HEK293T (cell line): ENCODE results near the gene DUSP3.
A peak's percentile ranks its signal among the peaks of the same experiment; 100 is the strongest.

ENCODE experiments used
- CTCF ChIA-PET: fragments of 350-600 bp; formaldehyde crosslinking; extraction: SDS; loops from one replicate; lab custom pipeline; 2021; ENCODE audit warnings: antibody characterized with exemption, inconsistent platforms; lab: Yijun Ruan, JAX
- POLR2A ChIA-PET: fragments of 350-600 bp; formaldehyde crosslinking; extraction: SDS; loops from one replicate; lab custom pipeline; 2020; ENCODE audit warnings: antibody characterized with exemption, inconsistent platforms; lab: Yijun Ruan, JAX
- DNase-seq: peaks from one replicate; pipeline ENCODE4 v3.0.0; 2012; ENCODE audit warnings: mixed read lengths; ENCODE audit errors: extremely low spot score
- ARNT ChIP-seq: fragments of 450-650 bp; IDR thresholded peaks from 2 replicates; pipeline ENCODE4 v1.6.1; 2017; ENCODE audit warnings: mild to moderate bottlenecking
- BHLHE40 ChIP-seq: fragments of 450-650 bp; IDR thresholded peaks from 2 replicates; pipeline ENCODE4 v1.6.1; 2016; ENCODE audit warnings: mild to moderate bottlenecking, moderate library complexity, borderline replicate concordance
- CTBP1 ChIP-seq: fragments of 450-650 bp; IDR thresholded peaks from 2 replicates; pipeline ENCODE4 v1.6.1; 2016; ENCODE audit warnings: borderline replicate concordance
- ELF4 ChIP-seq: fragments of 450-650 bp; IDR thresholded peaks from 2 replicates; pipeline ENCODE4 v1.6.1; 2017; ENCODE audit warnings: antibody characterized with exemption
- FOXA1 ChIP-seq: fragments of 450-650 bp; IDR thresholded peaks from 2 replicates; pipeline ENCODE4 v1.6.1; 2016; ENCODE audit warnings: mild to moderate bottlenecking
- FOXK2 ChIP-seq: fragments of 450-650 bp; IDR thresholded peaks from 2 replicates; pipeline ENCODE4 v1.6.1; 2016; ENCODE audit warnings: mild to moderate bottlenecking
- FOXM1 ChIP-seq: fragments of 450-650 bp; IDR thresholded peaks from 2 replicates; pipeline ENCODE4 v1.6.1; 2017; ENCODE audit warnings: mild to moderate bottlenecking, borderline replicate concordance
- HDGF ChIP-seq: fragments of 450-650 bp; IDR thresholded peaks from 2 replicates; pipeline ENCODE4 v1.6.1; 2017; ENCODE audit warnings: antibody characterized with exemption, borderline replicate concordance
- L3MBTL2 ChIP-seq: fragments of 450-650 bp; conservative IDR thresholded peaks from 2 replicates; pipeline ENCODE4 v1.6.1; 2016; ENCODE audit warnings: mild to moderate bottlenecking
- LEF1 ChIP-seq: fragments of 450-650 bp; IDR thresholded peaks from 2 replicates; pipeline ENCODE4 v1.6.1; 2017; ENCODE audit warnings: mild to moderate bottlenecking, borderline replicate concordance
- NFRKB ChIP-seq: fragments of 450-650 bp; IDR thresholded peaks from 2 replicates; pipeline ENCODE4 v1.6.1; 2016; ENCODE audit warnings: mild to moderate bottlenecking, moderate library complexity
- SP1 ChIP-seq: fragments of 450-650 bp; IDR thresholded peaks from 2 replicates; pipeline ENCODE4 v1.6.1; 2017
- SUZ12 ChIP-seq: fragments of 450-650 bp; IDR thresholded peaks from 2 replicates; pipeline ENCODE4 v1.6.1; 2016; ENCODE audit warnings: mild to moderate bottlenecking
- TARDBP ChIP-seq: fragments of 450-650 bp; IDR thresholded peaks from 2 replicates; pipeline ENCODE4 v1.6.1; 2016
- ZNF384 ChIP-seq: fragments of 450-650 bp; IDR thresholded peaks from 2 replicates; pipeline ENCODE4 v1.6.1; 2016
- TF ChIP-seq, protein P1 (sequence below): fragments of 450-650 bp; IDR thresholded peaks from 2 replicates; pipeline ENCODE4 v1.6.1; 2016

DUSP3 gene

GRCh38 chr17:43779145-43780125, 658 bp upstream of the DUSP3 start:
- POLR2A ChIA-PET = interaction anchor here (0.7 to 1.6 kb wide), 13 partner anchors 8 to 358 kb away, joined by 3 to 7 read pairs (median 4); no protein-coding TSS in a partner anchor
- peak; percentile 57 for DNase-seq
- TF ChIP-seq FOXA1 = no peak
- TF ChIP-seq SP1 = no peak
- no peak for TF ChIP-seq SUZ12
- TF ChIP-seq HDGF = no peak
- TF ChIP-seq FOXK2 = no peak
- TF ChIP-seq TARDBP = no peak
- no peak for TF ChIP-seq FOXM1
- no peak for TF ChIP-seq LEF1
- CTCF ChIA-PET = interaction anchor here (0.6 kb wide), 1 partner anchor 99 kb away, joined by 5 read pairs; no protein-coding TSS in a partner anchor

DNA sequence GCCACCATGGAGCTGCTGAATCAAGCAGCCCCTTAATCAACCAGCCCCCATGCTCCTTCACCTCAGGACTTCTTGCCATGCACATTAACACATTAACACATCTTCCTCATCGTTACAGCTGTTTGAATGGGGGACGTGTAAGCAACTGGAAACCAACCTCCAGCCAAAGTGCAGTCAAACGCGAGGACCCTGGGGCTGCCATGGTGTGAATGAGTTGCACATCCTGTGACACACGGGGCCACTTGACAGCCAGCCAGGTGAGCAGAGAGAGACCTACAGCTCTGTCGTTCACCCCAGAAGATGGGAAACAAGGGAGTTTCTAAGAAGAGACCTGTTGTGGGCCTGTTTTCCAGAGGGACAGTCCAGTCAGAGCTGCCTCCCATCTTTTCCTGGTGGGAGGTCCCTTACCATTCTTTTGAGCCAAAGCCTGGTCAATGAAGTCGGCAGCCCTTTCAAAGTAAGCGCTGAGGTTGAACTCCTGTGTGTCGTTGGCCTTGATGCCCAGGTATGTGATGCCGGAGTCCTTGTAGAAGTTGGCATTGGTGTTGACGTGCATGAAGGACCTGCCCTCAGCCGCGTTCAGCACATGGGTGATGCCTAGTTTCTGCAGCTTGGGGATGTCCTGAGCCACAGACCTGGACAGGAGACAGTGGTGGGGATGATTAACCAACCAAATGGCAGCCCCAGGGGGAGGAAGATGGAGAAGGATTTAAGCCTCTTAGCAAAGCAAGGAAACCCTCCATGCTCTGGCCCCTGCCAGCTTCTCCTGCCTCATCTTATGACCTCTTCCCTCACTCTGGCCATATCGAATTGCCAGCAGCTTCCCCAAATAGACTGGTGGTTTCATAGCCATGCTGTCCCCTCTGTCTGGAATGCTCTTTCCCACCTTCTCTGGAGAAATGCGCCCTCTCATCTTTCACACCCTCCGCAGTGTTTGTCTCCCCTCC, 4.2 kb downstream of the DUSP3 start:
- no peak for DNase-seq
- POLR2A ChIA-PET = no interaction called here
- CTCF ChIA-PET = interaction anchor here (0.7 to 0.9 kb wide), 2 partner anchors 8 to 80 kb away, joined by 3 to 8 read pairs; no protein-coding TSS in a partner anchor
- TF ChIP-seq SP1 = no peak
- TF ChIP-seq HDGF = no peak
- TF ChIP-seq SUZ12 = no peak
- TF ChIP-seq L3MBTL2 = no peak
- no peak for TF ChIP-seq NFRKB
- no peak for TF ChIP-seq BHLHE40
- TF ChIP-seq ZNF384 = no peak
- no peak for TF ChIP-seq ARNT
- TF ChIP-seq FOXA1 = no peak
- TF ChIP-seq, protein P1, sequence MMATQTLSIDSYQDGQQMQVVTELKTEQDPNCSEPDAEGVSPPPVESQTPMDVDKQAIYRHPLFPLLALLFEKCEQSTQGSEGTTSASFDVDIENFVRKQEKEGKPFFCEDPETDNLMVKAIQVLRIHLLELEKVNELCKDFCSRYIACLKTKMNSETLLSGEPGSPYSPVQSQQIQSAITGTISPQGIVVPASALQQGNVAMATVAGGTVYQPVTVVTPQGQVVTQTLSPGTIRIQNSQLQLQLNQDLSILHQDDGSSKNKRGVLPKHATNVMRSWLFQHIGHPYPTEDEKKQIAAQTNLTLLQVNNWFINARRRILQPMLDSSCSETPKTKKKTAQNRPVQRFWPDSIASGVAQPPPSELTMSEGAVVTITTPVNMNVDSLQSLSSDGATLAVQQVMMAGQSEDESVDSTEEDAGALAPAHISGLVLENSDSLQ = no peak
- no peak for TF ChIP-seq TARDBP
- TF ChIP-seq LEF1 = no peak
- no peak for TF ChIP-seq FOXM1
- TF ChIP-seq ELF4 = no peak
- TF ChIP-seq CTBP1 = no peak
- no peak for TF ChIP-seq FOXK2

GRCh38 chr17:43772877-43773648, 5.7 kb downstream of the DUSP3 start:
- CTCF ChIA-PET = interaction anchor here (1.1 kb wide), 1 partner anchor 79 kb away, joined by 3 read pairs; no protein-coding TSS in a partner anchor
- POLR2A ChIA-PET = interaction anchor here (1.0 kb wide), 1 partner anchor 75 kb away, joined by 3 read pairs; no protein-coding TSS in a partner anchor
- TF ChIP-seq SUZ12 (no peak), NFRKB (no peak), ZNF384 (no peak), TARDBP (no peak), L3MBTL2 (no peak), FOXA1 (no peak), BHLHE40 (no peak), SP1 (no peak), FOXM1 (no peak), HDGF (no peak), ARNT (no peak), ELF4 (no peak), LEF1 (no peak), CTBP1 (no peak), FOXK2 (no peak)
- TF ChIP-seq, protein P1 = no peak
- no peak for DNase-seq

DNA sequence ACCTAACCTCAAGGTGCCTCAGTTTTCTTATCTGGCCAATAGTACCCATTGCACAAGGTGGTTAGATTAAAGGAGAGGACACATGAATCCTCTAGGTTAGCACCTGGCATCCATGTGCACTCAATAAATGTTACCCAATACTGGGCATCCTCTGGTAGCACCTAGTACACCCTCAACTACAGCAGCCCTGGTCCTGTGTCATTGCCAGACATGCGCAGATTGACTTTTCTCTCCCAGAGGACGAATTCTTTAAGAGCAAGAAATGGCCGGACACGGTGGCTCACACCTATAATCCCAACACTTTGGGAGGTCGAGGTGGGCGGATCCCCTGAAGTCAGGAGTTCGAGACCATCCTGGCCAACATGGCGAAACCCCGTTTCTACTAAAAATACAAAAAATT, 7.3 kb downstream of the DUSP3 start:
- ChIA-PET CTCF (no interaction called here), POLR2A (interaction anchor here (1.2 kb wide), 1 partner anchor 8 kb away, joined by 3 read pairs; the partner anchor contains the start of gene CFAP97D1)
- TF ChIP-seq FOXK2 (no peak), HDGF (no peak), NFRKB (no peak), SUZ12 (no peak), FOXA1 (no peak), TARDBP (no peak), SP1 (no peak), ELF4 (no peak), BHLHE40 (no peak), ZNF384 (no peak), FOXM1 (no peak), LEF1 (no peak), ARNT (no peak), CTBP1 (no peak), L3MBTL2 (no peak)
- TF ChIP-seq, protein P1 = no peak
- DNase-seq = no peak
